GM12878 (cell line): ENCODE measurements around the gene SIAH2. TPM values are rescaled to one million over a fixed set of nuclear protein-coding genes. Genes with fewer than 3 reads are reported as not detected.

ENCODE experiments used
- ATAC-seq: fragments of 200-7000 bp; cut with Tn5 transposase; 3 replicates; pipeline ENCODE4 v1.9.1; 2020; ENCODE audit warnings: mild to moderate bottlenecking, moderate library complexity
- BruUV-seq: library from RNA; stranded (reverse); fragments of 400-500 nt; replicated peaks from 2 replicates; lab custom pipeline; 2021; lab: Mats Ljungman, UMichigan
- CTCF ChIA-PET: fragments of 300-600 bp; sonication (Branson Sonifier 250); formaldehyde crosslinking; extraction: SDS; loops from one replicate; lab custom pipeline; 2021; ENCODE audit warnings: inconsistent platforms; lab: Yijun Ruan, JAX
- POLR2A ChIA-PET: fragments of 350-600 bp; formaldehyde crosslinking; extraction: SDS; loops from one replicate; lab custom pipeline; 2021; ENCODE audit warnings: inconsistent platforms; lab: Charles Lee
- RAD21 ChIA-PET: fragments of 300-600 bp; sonication (Branson Sonifier 250); formaldehyde crosslinking; loops from one replicate; lab custom pipeline; 2023; ENCODE audit warnings: antibody characterized with exemption; ENCODE audit not compliant: unreplicated experiment; lab: Charles Lee
- SMC1A ChIA-PET: fragments of 300-600 bp; sonication (Branson Sonifier 250); formaldehyde crosslinking; loops from one replicate; lab custom pipeline; 2023; ENCODE audit not compliant: unreplicated experiment, uncharacterized antibody; lab: Charles Lee
- DNase-seq: peaks from one replicate; pipeline ENCODE4 v3.0.0-alpha.2; 2011; ENCODE audit warnings: low read depth, low spot score
- FAIRE-seq: peaks from 3 replicates; lab custom pipeline; 2011; peaks lifted over from hg19 to GRCh38; lab: Jason Lieb, UNC
- H2AFZ ChIP-seq: 2 replicates; pipeline ENCODE4 v1.6.0; 2011; ENCODE audit warnings: low read depth, low read length, control low read depth; ENCODE audit not compliant: control insufficient read depth
- H3K27ac ChIP-seq: 2 replicates; pipeline ENCODE4 v1.5.1; 2011; ENCODE audit warnings: control low read depth; ENCODE audit not compliant: control insufficient read depth, insufficient read depth
- H3K27me3 ChIP-seq, 2 experiments: replicated peaks in 1 of 2; 2 replicates each; pipeline versions ENCODE4 v1.6.0 to v1.6.1; 2011; ENCODE audit warnings: low read length in 1 of 2; ENCODE audit not compliant: control insufficient read depth in 2 of 2, insufficient read depth in 2 of 2
- H3K36me3 ChIP-seq, 2 experiments: 2 replicates each; pipeline ENCODE4 v1.5.1; 2011; ENCODE audit warnings: low read length in 1 of 2; ENCODE audit not compliant: control insufficient read depth in 2 of 2, insufficient read depth in 2 of 2
- H3K4me1 ChIP-seq: 2 replicates; pipeline ENCODE4 v1.6.1; 2011; ENCODE audit warnings: mild to moderate bottlenecking, low read length, moderate library complexity, mixed read lengths; ENCODE audit not compliant: control insufficient read depth, insufficient read depth
- H3K4me2 ChIP-seq: 2 replicates; pipeline ENCODE4 v1.6.0; 2011; ENCODE audit warnings: control low read depth; ENCODE audit not compliant: control insufficient read depth, insufficient read depth
- H3K4me3 ChIP-seq: fragments of 200-600 bp; sonication (generic); 2 replicates; pipeline ENCODE4 v1.5.1; 2016
- H3K79me2 ChIP-seq: 2 replicates; pipeline ENCODE4 v1.6.0; 2011; ENCODE audit warnings: low read length; ENCODE audit not compliant: control insufficient read depth, insufficient read depth
- H3K9ac ChIP-seq: 2 replicates; pipeline ENCODE4 v1.8.0; 2011; ENCODE audit warnings: low read length, control low read depth, mixed read lengths; ENCODE audit not compliant: control insufficient read depth, insufficient read depth
- H3K9me3 ChIP-seq: replicated peaks from 3 replicates; pipeline ENCODE4 v1.5.1; 2011; ENCODE audit warnings: mild to moderate bottlenecking, low read length; ENCODE audit not compliant: control insufficient read depth, insufficient read depth
- H4K20me1 ChIP-seq: 2 replicates; pipeline ENCODE4 v1.6.0; 2011; ENCODE audit not compliant: control insufficient read depth, insufficient read depth
- HDAC2 ChIP-seq: fragments of 200-600 bp; sonication (generic); IDR thresholded peaks from 2 replicates; pipeline ENCODE4 v1.6.1; 2017
- RELA ChIP-seq: fragments of 450-650 bp; IDR thresholded peaks from 2 replicates; pipeline ENCODE4 v1.8.0; 2014; ENCODE audit warnings: borderline replicate concordance; ENCODE audit not compliant: partially characterized antibody
- YY1 ChIP-seq: IDR thresholded peaks from 2 replicates; pipeline ENCODE4 v1.6.1; 2011; ENCODE audit warnings: low read depth, mild to moderate bottlenecking, low read length
- WGBS: methylation state at CpG from one replicate; pipeline ENCODE4 v1.1.6; 2016; ENCODE audit warnings: low lambda C conversion rate; ENCODE audit not compliant: insufficient replicate concordance, insufficient coverage; ENCODE audit errors: missing lambda C conversion rate; 5-methylcytosine and 5-hydroxymethylcytosine counted together
- in situ Hi-C: fragments of 300-500 bp; cut with MboI; formaldehyde crosslinking; loops from 9 replicates; pipeline ENCODE4 v1.14.3; 2018; ENCODE audit warnings: mixed read lengths
- intact Hi-C: fragments of 100-400 bp; cut with micrococcal nuclease; formaldehyde crosslinking; loops from one replicate; pipeline ENCODE4 v1.14.2; 2022; ENCODE audit not compliant: unreplicated experiment
- polyA plus RNA-seq, 11 experiments: library from polyadenylated mRNA; depleted of rRNA in 4 of 11; unstranded in 6 of 11; stranded (reverse) in 5 of 11; fragments of >200 nt; fragmentation: Nextera tagmentation in 4 of 11; fragmentation: Illumina TruSeq in 1 of 11; extraction: Ambion mirVana in 4 of 11; extraction: Trizol in 1 of 11; gene quantifications; 1 replicate in 1 of 11; 2 replicates in 10 of 11; pipeline versions ENCODE4 v1.2.1 to v1.2.3, GENCODE V29; 2011 to 2016; ENCODE audit warnings: inconsistent platforms in 2 of 11, missing spikeins in 2 of 11, low read depth in 1 of 11
- total RNA-seq, 4 experiments: library from RNA; depleted of rRNA in 3 of 4; stranded (reverse); fragments of >200 nt in 3 of 4; fragmentation: Illumina TruSeq in 1 of 4; extraction: Trizol in 1 of 4; gene quantifications; 2 replicates each; pipeline versions ENCODE4 v1.2.1 to v1.2.3, GENCODE V29; 2013 to 2021
- TF ChIP-seq, protein P1 (sequence below): IDR thresholded peaks from 2 replicates; pipeline ENCODE4 v1.6.1; 2011; ENCODE audit warnings: low read depth, low read length, improper control_type of control experiment, borderline replicate concordance

The SIAH2 gene
- total and polyA plus RNA-seq, 10 of the 15 experiments (the other 5 are each of a cell fraction or from before 2014, with no cell fraction given): 3.3 to 51.5 (median 29.7) TPM

DNA sequence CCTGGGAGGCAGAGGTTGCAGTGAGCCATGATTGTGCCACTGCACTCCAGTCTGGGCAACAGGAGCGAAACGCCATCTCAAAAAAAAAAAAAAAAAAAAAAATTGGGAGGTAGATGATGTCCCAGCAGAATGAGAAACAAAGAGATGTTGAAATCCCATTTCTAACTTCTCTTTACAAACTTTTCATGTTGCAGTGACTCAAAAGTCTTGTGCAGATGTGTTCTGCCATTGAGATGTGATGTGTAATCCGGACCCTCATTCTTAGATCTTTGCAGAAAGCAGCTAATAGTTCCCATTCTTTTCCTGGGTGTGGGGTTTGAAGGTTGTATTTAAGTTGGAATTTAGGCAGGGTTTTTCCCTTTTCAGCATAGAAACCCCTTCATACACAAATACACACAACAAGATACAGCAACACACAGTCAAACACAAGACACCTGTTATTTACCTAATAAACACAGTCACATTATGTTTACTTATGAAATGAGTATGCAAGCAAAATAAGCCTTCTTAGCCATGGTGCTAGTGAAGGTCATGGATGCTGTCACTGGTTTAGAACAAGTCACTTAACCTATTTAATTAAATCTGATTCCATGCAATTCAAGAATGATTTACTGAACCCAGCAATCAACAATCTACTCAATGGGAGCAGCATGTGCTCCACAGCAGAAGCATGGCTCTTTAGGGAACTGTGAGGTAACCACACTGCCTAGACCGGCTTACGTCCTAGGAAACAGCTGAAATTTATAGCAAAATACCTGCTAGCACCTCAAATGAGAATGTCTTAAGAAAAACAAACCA lies 14.9 kb downstream of the SIAH2 start:
- 91% methylated on average over 4 of the region's 5 CpGs for WGBS
- H4K20me1 ChIP-seq: no peaks in the 10 kb centered on the region
- DNase-seq (no peak), ATAC-seq (no peak), FAIRE-seq (no peak)
- H3K4me1 ChIP-seq: peaks cover 9% of the 10 kb centered on the region; the same call in 1 of the 2 replicates
- no peak overlapping the region for H3K4me2 ChIP-seq
- CTCF ChIA-PET: interaction anchor here (0.6 to 1.6 kb wide), 4 partner anchors 12 to 1978 kb away, joined by 3 to 6 read pairs (median 4); no protein-coding TSS in a partner anchor
- H3K27ac ChIP-seq: no peak overlapping the region
- in situ Hi-C loops: no loop called here
- H3K4me3 ChIP-seq: no peak overlapping the region
- H3K27me3 ChIP-seq: no peaks in the 10 kb centered on the region
- peaks cover 78% of the 10 kb centered on the region for H3K79me2 ChIP-seq
- no TSS peak for BruUV-seq
- no peak for TF ChIP-seq RELA
- TF ChIP-seq YY1: no peak
- no peak for TF ChIP-seq HDAC2
- TF ChIP-seq, protein P1, sequence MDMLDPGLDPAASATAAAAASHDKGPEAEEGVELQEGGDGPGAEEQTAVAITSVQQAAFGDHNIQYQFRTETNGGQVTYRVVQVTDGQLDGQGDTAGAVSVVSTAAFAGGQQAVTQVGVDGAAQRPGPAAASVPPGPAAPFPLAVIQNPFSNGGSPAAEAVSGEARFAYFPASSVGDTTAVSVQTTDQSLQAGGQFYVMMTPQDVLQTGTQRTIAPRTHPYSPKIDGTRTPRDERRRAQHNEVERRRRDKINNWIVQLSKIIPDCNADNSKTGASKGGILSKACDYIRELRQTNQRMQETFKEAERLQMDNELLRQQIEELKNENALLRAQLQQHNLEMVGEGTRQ: no peak
- H3K9ac ChIP-seq: no peak overlapping the region
- intact Hi-C loops: no loop called here
- SMC1A ChIA-PET: interaction anchor here (1.0 kb wide), 2 partner anchors 16 to 150 kb away, joined by 3 read pairs; no protein-coding TSS in a partner anchor
- H3K9me3 ChIP-seq: no peaks in the 10 kb centered on the region
- no peak overlapping the region for H2AFZ ChIP-seq
- RAD21 ChIA-PET: interaction anchor here (1.2 kb wide), 1 partner anchor 12 kb away, joined by 4 read pairs; no protein-coding TSS in a partner anchor
- POLR2A ChIA-PET: interaction anchor here (0.6 to 0.8 kb wide), 3 partner anchors 24 to 118 kb away, joined by 3 to 6 read pairs (median 5); no protein-coding TSS in a partner anchor
- no peaks in the 10 kb centered on the region; a peak in 2 of 4 replicates for H3K36me3 ChIP-seq
